Progenitor cell of endocrine pancreas (in vitro differentiated cells): Measurements from ENCODE around the gene RNF144B. TPM values are rescaled to one million over a fixed set of nuclear protein-coding genes. Genes with fewer than 3 reads are reported as not detected.

Experiments used
- DNase-seq: peaks from one replicate; pipeline ENCODE4 v3.0.0; 2021; ENCODE audit warnings: low spot score; ENCODE audit not compliant: unreplicated experiment
- H3K27ac Mint-ChIP-seq: 2 replicates; pipeline ENCODE4 v1.8.0; 2021; ENCODE audit warnings: mild to moderate bottlenecking, moderate library complexity, mixed read lengths
- H3K27me3 Mint-ChIP-seq: 2 replicates; pipeline ENCODE4 v1.8.0; 2021; ENCODE audit warnings: mixed read lengths
- H3K36me3 Mint-ChIP-seq: 2 replicates; pipeline ENCODE4 v1.8.0; 2022; ENCODE audit warnings: mixed read lengths; ENCODE audit not compliant: insufficient read depth
- H3K4me1 Mint-ChIP-seq: 2 replicates; pipeline ENCODE4 v1.8.0; 2021; ENCODE audit warnings: low read depth, mixed read lengths
- H3K4me3 Mint-ChIP-seq: 2 replicates; pipeline ENCODE4 v1.8.0; 2021; ENCODE audit warnings: low read depth, mild to moderate bottlenecking, moderate library complexity, mixed read lengths
- H3K9me3 Mint-ChIP-seq: 2 replicates; pipeline ENCODE4 v1.8.0; 2021; ENCODE audit warnings: low read depth, mixed read lengths
- CTCF ChIP-seq: fragments of 200-600 bp; sonication (generic); IDR thresholded peaks from one replicate; pipeline ENCODE4 v1.5.0; 2021; ENCODE audit warnings: antibody characterized with exemption, mild to moderate bottlenecking; ENCODE audit not compliant: unreplicated experiment
- long read RNA-seq: library from polyadenylated mRNA; unstranded; transcript quantifications from one replicate; pipeline ENCODE4 v2.0.0, GENCODE V29; 2020
- total RNA-seq: library from RNA; stranded (reverse); gene quantifications from 2 replicates; pipeline ENCODE4 v1.2.1, GENCODE V29; 2021

Gene RNF144B
- total RNA-seq: 3.1 and 3.4 TPM in 2 replicates
- long read RNA-seq, full-length matches to known transcripts: 2 of 3 reads
- long read RNA-seq, partial matches to known transcripts: 0 of 3 reads
- long read RNA-seq, other reads (novel, unspliced or antisense): 1 of 3 reads

GRCh38 chr6:18387061-18387721 lies at the start of gene RNF144B:
Gene RNF144B, plus strand, starts transcription at chr6:18387350. Its CDS starts 12,185 bp downstream, at chr6:18399535.
- Mint-ChIP-seq H3K27ac (peak within 1 kb of the TSS; percentile 88), H3K36me3 (no peaks in the 10 kb centered on the region), H3K4me3 (peak within 1 kb of the TSS; percentile 85), H3K9me3 (no peaks in the 10 kb centered on the region), H3K27me3 (no peaks in the 10 kb centered on the region), H3K4me1 (peaks cover 23% of the 10 kb centered on the region)
- TF ChIP-seq CTCF: peak; percentile 5
- peak; percentile 55 for DNase-seq

DNA sequence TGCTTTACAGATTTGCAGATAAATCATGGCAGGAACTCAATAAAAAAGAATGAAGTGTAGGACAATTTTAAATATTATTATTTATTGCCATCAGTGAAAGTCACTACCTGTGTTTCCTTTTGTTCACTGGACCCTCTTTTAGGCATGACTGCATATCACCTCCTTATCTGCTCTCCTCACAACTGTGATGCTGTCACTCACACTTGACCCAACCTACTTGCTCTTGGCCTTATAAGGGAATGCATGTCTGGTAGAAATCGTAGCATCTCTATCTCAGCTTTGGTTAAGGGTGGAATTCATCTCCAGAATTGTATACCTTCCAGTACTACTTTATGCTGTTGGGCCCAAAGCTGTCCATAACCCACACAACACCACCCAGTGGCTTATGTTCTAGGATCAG lies 47.6 kb upstream of the RNF144B start:
- no peak for DNase-seq
- Mint-ChIP-seq H3K36me3 (no peaks in the 10 kb centered on the region), H3K4me3 (no peak overlapping the region), H3K27ac (no peak overlapping the region), H3K4me1 (peaks cover 3% of the 10 kb centered on the region), H3K9me3 (no peaks in the 10 kb centered on the region), H3K27me3 (no peaks in the 10 kb centered on the region)
- TF ChIP-seq CTCF: no peak

DNA sequence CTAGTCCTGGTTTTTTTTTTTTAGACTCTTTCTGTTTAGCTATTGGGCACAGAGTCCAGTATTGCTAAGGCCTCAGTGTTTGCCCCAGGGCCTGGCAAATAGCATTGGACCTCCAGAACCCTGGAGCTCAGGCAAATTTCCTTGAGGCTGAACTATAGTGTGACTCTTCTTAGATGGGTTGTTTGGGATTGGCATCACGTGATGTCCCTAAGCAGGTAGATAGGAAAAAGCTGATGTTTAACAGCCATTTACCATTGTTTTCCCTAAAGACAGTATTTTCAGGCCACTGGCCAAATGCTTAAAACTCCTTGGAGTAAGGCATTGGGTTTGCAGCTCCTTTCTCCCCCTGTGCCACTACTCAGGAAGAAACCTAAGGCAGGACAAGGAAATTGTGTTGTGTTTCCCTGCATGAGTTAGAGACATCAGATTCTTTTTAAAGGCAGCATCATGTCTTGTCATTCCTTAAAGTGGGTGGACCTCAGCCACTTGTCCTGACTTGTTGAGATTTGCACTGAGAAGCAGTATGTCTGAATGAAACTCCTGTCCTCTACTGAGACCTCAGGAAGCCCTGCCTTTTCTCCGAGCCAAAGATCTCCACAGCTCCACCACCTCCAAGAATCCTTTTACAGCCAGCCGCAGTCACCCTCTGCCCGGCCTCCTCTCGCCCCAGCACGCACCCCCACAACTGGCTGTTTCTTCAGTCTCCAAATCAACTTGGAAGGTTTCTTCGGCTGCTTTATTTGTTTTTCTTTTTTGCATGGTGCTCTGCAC lies 46.2 kb upstream of the RNF144B start:
- Mint-ChIP-seq H3K27ac (no peak overlapping the region), H3K4me3 (no peak overlapping the region), H3K36me3 (no peaks in the 10 kb centered on the region), H3K27me3 (no peaks in the 10 kb centered on the region), H3K4me1 (peaks cover 3% of the 10 kb centered on the region), H3K9me3 (no peaks in the 10 kb centered on the region)
- TF ChIP-seq CTCF: no peak
- no peak for DNase-seq

GRCh38 chr6:18342223-18342622 lies 44.9 kb upstream of the RNF144B start:
- Mint-ChIP-seq H3K36me3 (no peaks in the 10 kb centered on the region), H3K27ac (peak overlapping the region; percentile 33), H3K9me3 (no peaks in the 10 kb centered on the region), H3K4me3 (no peak overlapping the region), H3K4me1 (peaks cover 3% of the 10 kb centered on the region), H3K27me3 (no peaks in the 10 kb centered on the region)
- TF ChIP-seq CTCF: no peak
- no peak for DNase-seq

- H3K27ac Mint-ChIP-seq: no peak overlapping the region
- H3K27me3 Mint-ChIP-seq: no peaks in the 10 kb centered on the region
- no peaks in the 10 kb centered on the region for H3K9me3 Mint-ChIP-seq
- no peaks in the 10 kb centered on the region for H3K36me3 Mint-ChIP-seq
- no peak overlapping the region for H3K4me3 Mint-ChIP-seq
- DNase-seq: no peak
- TF ChIP-seq CTCF: no peak
- peaks cover 3% of the 10 kb centered on the region for H3K4me1 Mint-ChIP-seq
Observed at GRCh38 chr6:18343741-18344140, 43.4 kb upstream of the RNF144B start.
